Lung microvascular endothelial cell (primary cell): ENCODE results near the gene STRA8. TPM values are rescaled to one million over a fixed set of nuclear protein-coding genes. Genes with fewer than 3 reads are reported as not detected.

Source experiments
- DNase-seq, 2 donors: peaks; one replicate each; pipeline versions ENCODE4 v3.0.0 to v3.0.0-alpha.2; 2010; ENCODE audit warnings: low read depth in 2 of 2
- total RNA-seq: library from RNA; depleted of rRNA; stranded (reverse); fragments of >200 nt; gene quantifications from 2 replicates; pipeline ENCODE4 v1.2.1, GENCODE V29; 2014

The STRA8 gene
- total RNA-seq, 1 donor from 2014 or later: not detected

- DNase-seq: no peak
Measured at GRCh38 chr7:135263321-135263970, 29.8 kb downstream of the STRA8 start.

GRCh38 chr7:135265637-135266036, 32.0 kb downstream of the STRA8 start:
- no peak for DNase-seq

- DNase-seq: no peak
Measured at GRCh38 chr7:135269921-135270320, 36.3 kb downstream of the STRA8 start.

- no peak for DNase-seq
Measured at GRCh38 chr7:135270577-135271254, 37.1 kb downstream of the STRA8 start.

GRCh38 chr7:135271255-135271615, 37.6 kb downstream of the STRA8 start:
- no peak for DNase-seq

- DNase-seq: no peak
Measured at GRCh38 chr7:135272303-135272702, 38.7 kb downstream of the STRA8 start.

GRCh38 chr7:135273581-135273980, 39.9 kb downstream of the STRA8 start:
- no peak for DNase-seq

GRCh38 chr7:135274495-135275268, 41.0 kb downstream of the STRA8 start:
- DNase-seq: peak; percentile 80 to 87

GRCh38 chr7:135275971-135276580, 42.4 kb downstream of the STRA8 start:
- DNase-seq: no peak

GRCh38 chr7:135277161-135277560, 43.5 kb downstream of the STRA8 start:
- no peak for DNase-seq

GRCh38 chr7:135281363-135281949, 47.8 kb downstream of the STRA8 start:
- DNase-seq: peak; percentile 89 to 93

- DNase-seq: peak in 1 of 2 donors; percentile 33
Measured at GRCh38 chr7:135282561-135283254, 49.1 kb downstream of the STRA8 start.

- DNase-seq: no peak
Measured at GRCh38 chr7:135283959-135284638, 50.5 kb downstream of the STRA8 start.

- DNase-seq: no peak
Measured at GRCh38 chr7:135285547-135286233, 52.1 kb downstream of the STRA8 start.

GRCh38 chr7:135286876-135287275, 53.2 kb downstream of the STRA8 start:
- no peak for DNase-seq

- no peak for DNase-seq
Measured at GRCh38 chr7:135290594-135290993, 57.0 kb downstream of the STRA8 start.

- peak; percentile 64 to 88 for DNase-seq
Measured at GRCh38 chr7:135291809-135292253, 58.2 kb downstream of the STRA8 start.

- DNase-seq: no peak
Measured at GRCh38 chr7:135299235-135299634, 65.6 kb downstream of the STRA8 start.

- DNase-seq: no peak
Measured at GRCh38 chr7:135300913-135301765, 67.5 kb downstream of the STRA8 start.
